Heart left ventricle (tissue), 16 donors: ENCODE measurements around the gene CAMK2D. TPM values are rescaled to one million over a fixed set of nuclear protein-coding genes. Genes with fewer than 3 reads are reported as not detected.
A peak's percentile ranks its signal among the peaks of the same experiment; 100 is the strongest.

ENCODE experiments used
- ATAC-seq, 4 donors: fragments of 200-7000 bp; cut with Tn5 transposase; one replicate each; pipeline ENCODE4 v1.9.1; 2020 to 2022; ENCODE audit warnings: moderate library complexity in 4 of 4, mild to moderate bottlenecking in 3 of 4, moderate number of reproducible peaks in 1 of 4
- DNase-seq, 5 donors: peaks; one replicate each; pipeline ENCODE4 v3.0.0-alpha.2; 2020
- H3K27ac ChIP-seq, 12 donors: fragments of 200-600 bp; sonication (generic) in 4 of 12; one replicate each; pipeline versions ENCODE4 v1.5.0 to v1.8.0; 2016 to 2022; ENCODE audit warnings: mild to moderate bottlenecking in 2 of 12
- H3K27me3 ChIP-seq, 9 donors: fragments of 200-600 bp; sonication (generic) in 2 of 9; one replicate each; pipeline versions ENCODE4 v1.5.1 to v1.8.0; 2016 to 2022; ENCODE audit warnings: mild to moderate bottlenecking in 3 of 9
- H3K36me3 ChIP-seq, 9 donors: fragments of 200-600 bp; sonication (generic) in 2 of 9; one replicate each; pipeline versions ENCODE4 v1.5.0 to v1.8.0; 2018 to 2022; ENCODE audit warnings: mild to moderate bottlenecking in 2 of 9
- H3K4me1 ChIP-seq, 12 donors: fragments of 200-600 bp; sonication (generic) in 4 of 12; one replicate each; pipeline versions ENCODE4 v1.5.0 to v1.8.0; 2016 to 2022; ENCODE audit warnings: mild to moderate bottlenecking in 3 of 12
- H3K4me3 ChIP-seq, 12 donors: fragments of 200-600 bp; sonication (generic) in 4 of 12; one replicate each; pipeline versions ENCODE4 v1.5.0 to v1.8.0; 2017 to 2022; ENCODE audit warnings: mild to moderate bottlenecking in 9 of 12, moderate library complexity in 4 of 12
- H3K9me3 ChIP-seq, 12 donors: fragments of 200-600 bp; sonication (generic) in 4 of 12; one replicate each; pipeline versions ENCODE4 v1.5.0 to v1.8.0; 2016 to 2022; ENCODE audit warnings: mild to moderate bottlenecking in 1 of 12
- CTCF ChIP-seq, 12 donors: fragments of 200-600 bp; sonication (generic) in 4 of 12; IDR thresholded peaks; one replicate each; pipeline versions ENCODE4 v1.5.0 to v1.8.0; 2018 to 2022; ENCODE audit warnings: antibody characterized with exemption in 12 of 12, mild to moderate bottlenecking in 5 of 12
- POLR2A ChIP-seq, 2 donors: fragments of 450-650 bp; IDR thresholded peaks; one replicate each; pipeline ENCODE4 v1.6.1; 2017; ENCODE audit warnings: antibody characterized with exemption in 2 of 2, mild to moderate bottlenecking in 2 of 2, moderate library complexity in 2 of 2
- WGBS, 4 donors: extraction: QIAGEN DNeasy Blood & Tissue Kit in 2 of 4; methylation state at CpG; one replicate each; pipeline versions ENCODE4 v1.1.5 to v1.1.7; 2013 to 2018; 5-methylcytosine and 5-hydroxymethylcytosine counted together
- intact Hi-C, 10 donors: fragments of 100-400 bp; cut with DNase I; formaldehyde crosslinking; loops; one replicate each; pipeline versions ENCODE4 v1.11.1 to v1.14.2; 2022
- polyA plus RNA-seq, 2 donors: library from polyadenylated mRNA; stranded (reverse); fragments of 200-250 nt; gene quantifications; one replicate each; pipeline ENCODE4 v1.2.3, GENCODE V29; 2013
- total RNA-seq, 9 donors: library from RNA; depleted of rRNA in 2 of 9; stranded (reverse); fragments of >200 nt in 2 of 9; fragmentation: NEBNext Ultra II Directional in 3 of 9; extraction: Animal tissue kit (Norgen Biotek cat#: 25700) in 3 of 9; gene quantifications; one replicate each; pipeline versions ENCODE4 v1.1.0 to v1.2.4, GENCODE V29; 2016 to 2023
- donor health status: ischemic (EF 13 %, LVEDD 7.1; RV severe dilation, severe dysfunction).
- donor health status: healthy with polysubstance abuse.
- donor health status: DM: no; HTN: yes; CAD: no.
- donor health status: DM: no; HTN: no; CAD: no.
- donor health status: ischemic (EF 25% LVEDD 6.9; RV normal size, moderate dysfunction).
- donor health status: ischemic (EF 25% LVEDD 5.7; RV mildly dilated, moderate dysfunction).
- donor health status: healthy.
- donor health status: DM: yes; HTN: yes; CAD: no.
- donor health status: ischemic (EF 35%, LVEDD 5.7; RV mildly dilated, moderate dysfunction).
- donor health status: nonischemic (EF 11% LVEDD 7.7; RV severe dilation, severe dysfunction).
- donor health status: DM: yes; HTN: yes; CAD: no.
- donor health status: PGD.
- donor health status: ischemic (EF 29% LVEDD 5.4; RV normal size, mild dysfunction).
- donor health status: nonischemic (EF 23%, LVEDD 6.1; RV moderate dilation, normal function).

Gene CAMK2D
- total and polyA plus RNA-seq, 11 donors: 40.9 to 294 (median 215) TPM

DNA sequence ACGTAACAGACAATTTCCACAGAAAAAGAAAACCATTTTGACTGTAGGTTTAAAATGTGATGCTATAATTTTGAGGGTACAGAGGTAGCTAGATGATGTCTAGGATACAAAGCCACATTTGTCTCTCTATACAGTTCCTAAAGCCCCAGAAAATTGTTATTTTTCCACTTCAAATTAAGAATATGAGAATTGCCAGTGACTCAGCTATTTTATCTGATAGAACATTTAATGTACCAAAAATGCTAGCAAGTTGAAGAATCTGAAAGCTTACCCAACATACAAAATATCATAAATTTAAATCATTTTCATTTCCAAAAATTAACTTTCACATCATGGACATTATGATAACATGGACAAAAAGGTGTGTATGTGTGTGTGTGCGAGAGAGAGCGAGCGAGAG lies 148.0 kb downstream of the CAMK2D start:
- no peaks in the 10 kb centered on the region for H3K27me3 ChIP-seq
- peaks cover 0 to 6% (median 0%) of the 10 kb centered on the region in 9 donors for H3K36me3 ChIP-seq
- 93 to 97% (median 94%) methylated on average over 4 of the region's 4 CpGs for WGBS, 4 donors
- TF ChIP-seq POLR2A (IDR thresholded peaks at IDR 0.05) (no peak), CTCF (IDR thresholded peaks at IDR 0.05) (no peak)
- DNase-seq (no peak), ATAC-seq (no peak)
- intact Hi-C loops: loop anchor here in 1 of 10 donors (10.0 kb wide), 1 partner anchor 69 kb away; no protein-coding TSS in a partner anchor
- H3K9me3 ChIP-seq: no peaks in the 10 kb centered on the region
- peaks cover 0 to 79% (median 21%) of the 10 kb centered on the region in 12 donors for H3K4me1 ChIP-seq
- peak overlapping the region in 11 of 12 donors; percentile 1 to 68 (median 63) for H3K27ac ChIP-seq
- no peak overlapping the region for H3K4me3 ChIP-seq

DNA sequence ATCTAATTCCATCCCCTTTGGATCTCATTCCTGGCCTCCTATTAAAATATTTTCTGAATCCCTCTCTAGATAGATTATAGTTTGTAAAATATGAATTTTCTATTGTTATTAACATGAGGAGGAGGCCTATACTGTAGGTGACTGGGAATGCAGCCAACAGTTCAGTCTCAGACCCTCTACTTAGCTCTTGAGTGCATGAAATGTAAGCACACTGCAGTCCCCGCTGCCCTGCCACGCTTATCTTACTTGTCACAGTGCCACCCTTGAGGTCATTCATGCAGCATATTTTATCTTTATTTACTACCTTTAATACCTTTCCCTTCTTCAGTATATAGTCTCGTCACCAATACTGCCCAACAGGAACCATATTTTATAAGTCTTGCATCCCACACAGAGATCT lies 151.0 kb downstream of the CAMK2D start:
- Histone ChIP-seq H3K4me1 (peaks cover 0 to 58% (median 12%) of the 10 kb centered on the region in 12 donors), H3K4me3 (no peak overlapping the region), H3K9me3 (no peaks in the 10 kb centered on the region), H3K27me3 (no peaks in the 10 kb centered on the region), H3K36me3 (peaks cover 0 to 20% (median 7%) of the 10 kb centered on the region in 9 donors), H3K27ac (peak overlapping the region in 8 of 12 donors; percentile 3 to 65 (median 32))
- DNase-seq (peak in 4 of 5 donors; percentile 29 to 39 (median 35)), ATAC-seq (peak; percentile 68 to 81 (median 74))
- TF ChIP-seq POLR2A (IDR thresholded peaks at IDR 0.05) (no peak), CTCF (IDR thresholded peaks at IDR 0.05) (no peak)
- 50 to 65% (median 53%) methylated on average over 3 of the region's 3 CpGs for WGBS, 4 donors
- intact Hi-C loops: loop anchor here in 1 of 10 donors (10.0 kb wide), 1 partner anchor 66 kb away; no protein-coding TSS in a partner anchor

DNA sequence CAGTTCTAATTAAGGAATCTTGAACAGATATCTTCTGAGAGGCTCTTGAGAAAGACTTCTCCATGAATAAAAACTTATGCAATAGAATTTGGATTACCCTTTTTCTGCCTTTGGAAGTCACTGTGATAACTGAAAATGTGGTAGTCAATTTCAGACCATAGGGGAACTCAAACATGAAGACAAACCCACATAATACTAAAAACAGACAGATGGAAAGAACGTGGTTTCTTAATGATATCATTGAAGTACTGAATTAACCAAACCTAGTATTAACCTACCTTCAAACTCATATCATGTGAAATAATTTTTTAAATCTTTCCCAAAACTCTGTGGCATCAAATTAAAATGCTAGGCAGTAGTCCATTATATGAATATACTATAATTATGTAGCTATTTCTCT lies 153.5 kb downstream of the CAMK2D start:
- ATAC-seq: no peak
- WGBS, 4 donors: 89 to 97% (median 94%) methylated on average over 1 of the region's 1 CpG
- peaks cover 0 to 7% (median 0%) of the 10 kb centered on the region in 12 donors for H3K9me3 ChIP-seq
- peaks cover 0 to 20% (median 7%) of the 10 kb centered on the region in 9 donors for H3K36me3 ChIP-seq
- TF ChIP-seq CTCF (IDR thresholded peaks at IDR 0.05) (no peak), POLR2A (IDR thresholded peaks at IDR 0.05) (no peak)
- intact Hi-C loops: no loop called here
- H3K27ac ChIP-seq: no peak overlapping the region
- no peak overlapping the region for H3K4me3 ChIP-seq
- DNase-seq: no peak
- peaks cover 0 to 38% (median 7%) of the 10 kb centered on the region in 12 donors for H3K4me1 ChIP-seq
- H3K27me3 ChIP-seq: no peaks in the 10 kb centered on the region

DNA sequence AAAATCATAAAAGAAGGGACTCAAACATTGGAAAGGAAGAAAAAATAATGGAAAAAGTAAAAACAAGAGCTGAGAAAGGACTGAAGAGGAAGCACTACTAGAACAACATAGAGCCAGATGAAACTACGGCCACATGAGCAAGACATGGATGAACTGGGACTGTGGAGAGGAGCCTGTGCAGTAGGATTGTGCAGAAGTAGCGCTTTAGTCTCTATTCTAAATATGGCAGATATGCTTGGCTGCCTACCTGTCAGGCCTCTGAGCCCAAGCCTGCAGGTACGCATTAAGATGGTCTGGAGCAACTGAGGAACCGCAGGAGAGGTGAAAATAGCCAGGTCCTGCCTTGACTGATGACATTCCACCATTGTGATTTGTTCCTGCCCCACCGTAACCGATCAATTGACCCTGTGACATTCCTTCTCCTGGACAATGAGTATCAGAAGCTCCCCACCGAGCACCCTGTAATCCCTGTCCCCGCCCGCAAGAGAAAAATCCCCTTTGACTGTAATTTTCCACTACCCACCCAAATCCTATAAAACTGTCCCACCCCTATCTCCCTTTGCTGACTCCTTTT lies 154.3 kb downstream of the CAMK2D start:
- ATAC-seq (peak in 1 of 4 donors; percentile 22), DNase-seq (no peak)
- intact Hi-C loops: no loop called here
- no peak overlapping the region for H3K4me3 ChIP-seq
- TF ChIP-seq POLR2A (IDR thresholded peaks at IDR 0.05): no peak
- no peak for TF ChIP-seq CTCF (IDR thresholded peaks at IDR 0.05)
- H3K4me1 ChIP-seq: peaks cover 0 to 33% (median 9%) of the 10 kb centered on the region in 12 donors
- H3K27ac ChIP-seq: no peak overlapping the region
- peaks cover 0 to 7% (median 0%) of the 10 kb centered on the region in 12 donors for H3K9me3 ChIP-seq
- peaks cover 0 to 20% (median 7%) of the 10 kb centered on the region in 9 donors for H3K36me3 ChIP-seq
- H3K27me3 ChIP-seq: no peaks in the 10 kb centered on the region
- 95 to 98% (median 97%) methylated on average over 9 of the region's 9 CpGs for WGBS, 4 donors
